Suprapubic skin (tissue), 4 donors: ENCODE results near the gene CHRDL2.

ENCODE experiments used
- CTCF ChIP-seq, 2 donors: fragments of 200-600 bp in 1 of 2; fragments of 450-650 bp in 1 of 2; sonication (generic) in 1 of 2; IDR thresholded peaks; one replicate each; pipeline ENCODE4 v1.5.1; 2016 to 2019; ENCODE audit warnings: antibody characterized with exemption in 2 of 2, mild to moderate bottlenecking in 1 of 2, moderate library complexity in 1 of 2
- EP300 ChIP-seq: sonication (generic); formaldehyde crosslinking; IDR thresholded peaks from one replicate; pipeline ENCODE4 v1.6.1; 2017; ENCODE audit warnings: antibody characterized with exemption
- POLR2A ChIP-seq, 2 donors: fragments of 450-650 bp; IDR thresholded peaks; one replicate each; pipeline ENCODE4 v1.6.1; 2017; ENCODE audit warnings: antibody characterized with exemption in 2 of 2, mild to moderate bottlenecking in 2 of 2, moderate library complexity in 2 of 2
- POLR2AphosphoS5 ChIP-seq, 3 donors: sonication (generic); formaldehyde crosslinking; IDR thresholded peaks; one replicate each; pipeline ENCODE4 v1.6.1; 2017; ENCODE audit warnings: antibody characterized with exemption in 3 of 3

- TF ChIP-seq CTCF (IDR thresholded peaks at IDR 0.05) (no peak), POLR2AphosphoS5 (IDR thresholded peaks at IDR 0.05) (no peak), POLR2A (IDR thresholded peaks at IDR 0.05) (no peak), EP300 (no peak)
These were observed 12.4 kb upstream of the CHRDL2 start for GRCh38 chr11:74743640-74744039.
